CD4-positive, alpha-beta T cell treated with Interleukin-10 for 1 hour (primary cell): ENCODE data around the gene TOMM20.
A peak's percentile ranks its signal among the peaks of the same experiment; 100 is the strongest.

Experiments
- DNase-seq: peaks from one replicate; pipeline ENCODE4 v3.0.0-alpha.2; 2020

Gene TOMM20

GRCh38 chr1:235133086-235133485 is 4.4 kb upstream of the TOMM20 start:
- DNase-seq, result no peak

- no peak for DNase-seq
Observed at GRCh38 chr1:235131961-235132360, 3.3 kb upstream of the TOMM20 start.

GRCh38 chr1:235130766-235131270 is 2.2 kb upstream of the TOMM20 start:
- no peak for DNase-seq

- no peak for DNase-seq
Observed at GRCh38 chr1:235129774-235130570, 1.3 kb upstream of the TOMM20 start.

GRCh38 chr1:235127732-235128455 is 743 bp downstream of the TOMM20 start:
- DNase-seq, result peak; percentile 36

GRCh38 chr1:235127203-235127602 is 1.4 kb downstream of the TOMM20 start:
- no peak for DNase-seq

- no peak for DNase-seq
Observed at GRCh38 chr1:235124665-235125064, 4.0 kb downstream of the TOMM20 start.

- no peak for DNase-seq
Observed at GRCh38 chr1:235124111-235124510, 4.5 kb downstream of the TOMM20 start.

GRCh38 chr1:235122348-235122747 is 6.3 kb downstream of the TOMM20 start:
- DNase-seq, result no peak

GRCh38 chr1:235113183-235113917 is 15.3 kb downstream of the TOMM20 start:
- no peak for DNase-seq

- no peak for DNase-seq
Observed at GRCh38 chr1:235112297-235113182, 16.1 kb downstream of the TOMM20 start.

GRCh38 chr1:235111107-235111506 is 17.5 kb downstream of the TOMM20 start:
- DNase-seq, result no peak

- no peak for DNase-seq
Observed at GRCh38 chr1:235108876-235109275, 19.8 kb downstream of the TOMM20 start.

- DNase-seq, result no peak
Observed at GRCh38 chr1:235108185-235108593, 20.4 kb downstream of the TOMM20 start.

GRCh38 chr1:235107368-235108184 is 21.1 kb downstream of the TOMM20 start:
- DNase-seq, result no peak

- no peak for DNase-seq
Observed at GRCh38 chr1:235106457-235106856, 22.2 kb downstream of the TOMM20 start.

GRCh38 chr1:235105051-235106043 is 23.3 kb downstream of the TOMM20 start:
- DNase-seq, result peak; percentile 56

GRCh38 chr1:235102993-235103411 is 25.6 kb downstream of the TOMM20 start:
- DNase-seq, result peak; percentile 54

GRCh38 chr1:235102259-235102582 is 26.4 kb downstream of the TOMM20 start:
- DNase-seq, result no peak

- no peak for DNase-seq
Observed at GRCh38 chr1:235101558-235102258, 26.9 kb downstream of the TOMM20 start.
